HuH-7 (cell line): ENCODE measurements around the gene DHX40.
"Not testable (repeated sequence)": the region's sequence is repeated elsewhere in the genome, so short reads cannot be mapped to it uniquely, and the experiment has no call there.

Source experiments
- DNase-seq: peaks from one replicate; pipeline ENCODE4 v3.0.0; 2011; ENCODE audit warnings: low spot score

The DHX40 gene

DNA sequence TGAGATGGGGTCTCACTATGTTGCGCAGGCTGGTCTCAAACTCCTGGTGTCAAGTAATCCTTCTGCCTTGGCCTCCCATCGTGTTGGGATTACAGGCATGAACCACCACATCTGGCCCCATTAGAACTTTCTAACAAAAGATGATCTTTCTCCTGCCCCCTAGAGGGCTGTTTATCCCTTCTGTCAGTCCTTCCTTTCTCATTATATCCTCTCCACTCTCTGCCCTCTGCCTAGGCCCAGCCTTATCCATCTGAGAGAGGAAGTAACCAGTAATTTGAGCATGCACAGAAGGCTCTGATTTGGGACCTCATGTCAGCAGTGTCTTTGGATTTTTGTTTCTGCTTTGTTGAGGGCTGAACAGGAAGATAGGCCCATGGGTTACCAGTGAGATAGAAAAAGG, 4.4 kb upstream of the DHX40 start:
- peak; percentile 70 for DNase-seq

DNA sequence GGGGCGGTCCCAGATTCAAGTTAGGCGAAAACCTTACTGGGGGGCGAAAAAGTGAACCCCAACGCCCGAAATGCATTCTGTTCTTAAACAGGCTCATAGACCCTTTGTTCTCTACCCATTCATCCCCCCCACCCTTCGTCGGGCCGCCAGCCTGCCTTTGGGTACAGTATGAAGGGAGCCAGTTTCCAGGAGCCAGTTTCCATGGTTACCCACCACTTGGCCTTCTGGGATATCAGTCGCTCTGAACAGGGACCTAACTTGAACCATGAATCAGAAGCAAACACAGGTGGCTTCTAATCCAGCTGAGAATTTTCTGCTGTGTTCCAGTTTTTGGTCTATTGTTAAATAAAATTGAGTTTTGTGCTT, 532 bp downstream of the DHX40 start:
- peak; percentile 77 for DNase-seq

DNA sequence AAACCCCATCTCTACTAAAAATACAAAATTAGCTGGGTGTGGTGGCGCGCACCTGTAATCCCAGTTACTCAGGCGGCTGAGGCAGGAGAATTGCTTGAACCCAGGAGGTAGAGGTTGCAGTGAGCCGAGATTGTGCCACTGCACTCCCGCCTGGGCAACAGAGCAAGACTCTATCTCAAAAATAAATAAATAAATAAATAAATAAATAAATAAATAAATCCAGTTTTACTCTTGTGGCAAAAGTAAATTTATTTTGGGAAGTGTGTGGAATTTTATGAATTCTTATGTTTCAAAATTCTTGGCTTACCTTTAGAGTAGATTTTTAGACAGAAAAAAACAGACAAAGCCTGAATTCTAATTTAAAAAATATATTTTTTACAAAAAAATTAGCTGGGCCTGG, 3.7 kb downstream of the DHX40 start:
- not testable (repeated sequence) for DNase-seq

DNA sequence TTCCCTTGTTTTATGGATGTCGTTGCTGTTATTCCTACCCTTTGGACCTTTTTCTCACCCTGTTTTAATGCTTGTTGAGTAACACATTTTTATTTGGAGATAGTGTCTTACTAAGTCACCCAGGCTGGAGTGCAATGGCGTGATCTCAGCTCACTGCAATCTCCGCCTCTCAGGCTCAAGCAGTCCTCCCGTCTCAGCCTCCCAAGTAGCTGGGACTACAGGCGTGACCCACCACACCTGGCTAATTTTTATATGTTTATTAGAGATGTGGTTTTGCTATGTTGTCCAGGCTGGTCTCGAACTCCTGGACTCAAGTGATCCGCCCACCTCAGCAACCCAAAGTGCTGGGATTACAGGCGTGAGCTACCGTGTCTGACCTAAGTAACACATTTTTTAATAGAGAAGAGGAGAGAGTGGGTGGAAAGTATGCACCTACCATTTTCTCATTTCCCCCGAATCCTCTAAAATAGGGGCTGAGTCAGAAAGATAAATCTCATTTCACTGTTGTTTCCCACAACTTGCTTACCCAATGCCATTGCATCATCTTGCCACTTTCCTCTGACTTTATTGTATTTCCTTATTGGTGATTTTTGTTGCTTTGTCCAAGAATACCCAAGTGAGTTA, 7.0 kb downstream of the DHX40 start:
- no peak for DNase-seq

DNA sequence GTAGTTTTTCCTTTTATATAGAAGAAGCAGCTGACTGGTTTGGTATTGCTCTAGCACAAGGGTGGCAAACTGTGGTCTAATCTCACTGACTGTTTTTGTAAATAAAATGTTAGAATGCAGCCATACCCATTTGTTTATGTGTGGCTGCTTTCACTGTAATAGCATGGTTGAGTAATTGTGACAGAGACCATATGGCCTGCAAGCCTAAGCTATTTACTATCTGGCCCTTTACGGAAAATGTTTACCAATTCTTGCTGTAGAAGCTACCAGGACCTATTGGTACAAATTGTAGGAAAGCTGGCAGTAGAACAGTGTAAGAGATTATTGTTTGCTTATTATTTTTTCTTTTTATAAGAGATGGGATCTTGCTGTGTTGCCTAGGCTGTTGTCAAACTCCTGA, 18.8 kb downstream of the DHX40 start:
- not testable (repeated sequence) for DNase-seq

DNA sequence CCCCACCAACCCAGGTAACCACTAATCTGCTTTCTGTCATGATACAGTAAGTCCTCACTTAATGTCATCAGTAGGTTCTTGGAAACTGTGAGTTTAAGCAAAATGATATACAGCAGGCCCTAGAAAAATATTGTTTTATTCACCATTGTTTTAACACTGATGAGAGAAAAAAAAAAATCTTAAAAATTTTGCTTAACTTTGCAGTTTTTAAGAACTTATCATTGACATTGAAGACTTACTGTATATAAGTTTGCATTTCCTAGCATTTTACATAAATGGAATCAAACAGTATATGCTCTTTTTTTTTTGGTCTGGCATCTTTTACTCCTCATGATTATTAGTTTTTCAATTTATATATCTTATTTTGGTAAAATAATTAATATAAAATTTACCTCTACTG, 34.8 kb downstream of the DHX40 start:
- no peak for DNase-seq

DNA sequence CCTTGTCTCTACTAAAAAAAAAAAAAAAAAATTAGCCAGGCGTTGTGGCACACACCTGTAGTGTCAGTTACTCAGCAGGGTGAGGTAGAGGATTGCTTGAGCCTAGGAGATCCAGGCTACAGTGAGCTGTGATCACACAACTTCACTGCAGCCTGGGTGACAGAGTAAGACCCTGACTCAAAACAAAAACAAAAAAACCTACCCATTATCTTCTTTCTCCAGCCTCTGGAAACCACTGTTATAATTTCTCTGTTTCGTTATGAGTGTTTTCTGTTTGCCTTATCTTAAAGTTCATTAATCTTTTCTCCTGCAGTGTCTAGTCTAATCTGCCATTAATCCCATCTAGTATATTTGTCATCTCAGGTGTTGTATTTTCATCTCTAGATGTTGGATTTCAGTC, 35.7 kb downstream of the DHX40 start:
- DNase-seq = no peak

DNA sequence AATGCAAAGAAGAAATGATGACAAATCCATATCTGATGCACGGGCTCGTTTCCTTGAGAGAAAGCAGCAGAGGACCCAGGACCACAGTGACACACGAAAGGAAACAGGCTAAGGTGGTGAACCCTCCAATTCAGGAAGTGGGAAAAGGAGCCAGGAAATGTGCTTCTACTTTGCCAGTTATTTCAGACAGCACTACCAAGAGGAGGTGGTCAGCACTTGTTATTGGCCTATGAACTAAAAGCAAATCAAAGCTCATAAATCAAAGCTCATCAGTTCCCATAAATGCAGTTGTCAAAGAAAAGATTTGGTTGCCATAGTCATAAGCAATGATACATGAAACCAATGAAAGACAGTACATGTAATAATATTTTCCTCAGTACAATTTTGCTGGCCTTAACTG, 41.7 kb downstream of the DHX40 start:
- DNase-seq = no peak

DNA sequence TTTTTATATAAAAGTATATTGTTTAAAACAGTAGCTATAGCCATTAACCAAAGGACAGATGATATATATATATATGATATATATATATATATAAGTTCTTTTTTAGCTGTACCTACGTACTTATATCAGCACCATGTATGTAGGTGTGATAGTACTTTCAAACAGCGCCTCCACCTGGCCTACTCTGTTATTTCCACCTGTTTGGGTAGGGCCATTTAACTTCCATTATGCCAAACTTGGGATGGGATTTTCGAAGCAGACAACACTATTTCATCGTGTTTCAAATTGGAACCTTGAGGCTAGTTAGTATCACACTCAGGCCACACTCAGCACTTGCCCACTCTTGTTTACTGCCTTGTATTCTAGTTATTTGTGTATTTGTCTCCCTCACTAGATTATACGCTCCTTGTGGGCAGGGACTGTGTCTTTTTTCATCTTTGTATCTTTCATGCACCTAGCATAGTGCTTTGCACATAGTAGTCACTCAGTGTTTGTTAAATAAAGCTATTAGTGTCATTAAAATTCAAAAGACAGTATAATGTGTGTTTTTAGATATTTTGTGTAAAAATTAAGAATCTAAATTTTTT, 42.5 kb downstream of the DHX40 start:
- peak; percentile 8 for DNase-seq

DNA sequence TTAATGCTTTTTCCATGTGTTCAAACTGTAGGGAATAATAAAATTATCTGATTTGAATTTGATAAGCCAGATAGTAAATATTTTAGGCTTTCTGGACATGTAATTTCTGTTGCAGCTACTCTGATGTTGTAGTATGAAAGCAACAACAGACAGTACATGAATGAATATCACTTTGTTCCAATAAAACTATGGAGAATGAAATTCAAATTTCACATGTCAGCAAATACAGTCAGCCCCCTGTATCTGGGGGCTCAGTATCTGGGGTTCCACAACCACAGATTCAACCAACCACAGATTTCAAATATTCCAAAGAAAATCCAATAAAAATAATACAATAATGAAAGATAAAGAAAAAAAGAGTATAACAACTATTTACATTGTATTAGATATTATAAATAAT, 46.1 kb downstream of the DHX40 start:
- no peak for DNase-seq

DNA sequence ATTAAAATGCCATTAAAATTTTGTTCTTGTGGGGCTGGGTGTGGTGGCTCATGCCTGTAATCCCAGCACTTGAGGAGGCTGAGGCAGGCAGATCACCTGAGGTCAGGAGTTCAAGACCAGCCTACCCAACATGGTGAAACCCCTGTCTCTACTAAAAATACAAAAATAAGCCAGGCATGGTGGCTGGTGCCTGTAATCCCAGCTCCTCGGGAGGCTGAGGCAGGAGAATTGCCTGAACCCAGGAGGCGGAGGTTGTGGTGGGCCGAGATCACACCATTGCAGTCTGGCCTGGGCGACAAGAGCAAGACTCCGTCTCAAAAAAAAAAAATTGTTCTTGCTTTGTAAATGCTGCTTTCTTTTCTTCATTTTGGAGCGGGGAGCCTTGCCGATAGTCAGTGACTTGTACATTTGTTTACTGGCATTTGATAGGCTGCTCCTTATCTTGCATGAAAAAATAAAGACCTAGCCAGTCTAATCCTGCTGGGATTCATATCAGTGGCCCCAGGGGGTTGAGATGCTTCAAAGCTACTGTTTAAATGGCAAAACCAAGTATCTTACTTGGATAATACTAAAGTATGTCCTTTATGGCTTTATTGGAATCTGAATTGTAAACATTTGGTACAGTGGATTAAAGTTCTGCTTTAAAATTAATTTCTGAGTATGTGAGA, 51.0 kb downstream of the DHX40 start:
- no peak for DNase-seq

DNA sequence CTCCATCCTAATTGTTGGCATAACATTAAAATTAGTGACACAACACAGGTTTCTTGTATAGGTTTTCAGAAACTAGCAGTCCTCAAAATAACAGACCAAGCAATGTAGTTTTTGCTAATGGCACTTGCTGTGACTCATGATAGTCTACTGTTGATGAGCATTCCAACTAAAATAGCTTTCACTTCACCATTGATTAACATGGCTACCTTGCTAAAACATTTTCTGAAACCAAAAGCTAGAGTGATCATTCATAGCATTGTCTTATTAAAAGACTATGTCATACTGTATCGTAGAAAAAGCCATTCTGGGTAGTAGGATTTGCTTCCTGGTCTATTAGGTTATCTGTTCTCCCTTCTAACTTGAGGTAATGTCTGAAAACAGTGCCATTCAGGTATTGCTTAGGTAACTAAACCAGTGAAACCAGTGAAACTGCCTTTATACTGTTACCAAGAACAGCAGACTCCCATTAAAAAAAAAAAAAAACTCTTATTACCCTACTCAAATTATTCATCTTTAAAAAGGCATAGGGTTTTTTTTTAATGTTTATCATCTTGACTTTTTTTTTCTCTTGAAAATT, 51.8 kb downstream of the DHX40 start:
- DNase-seq = no peak

DNA sequence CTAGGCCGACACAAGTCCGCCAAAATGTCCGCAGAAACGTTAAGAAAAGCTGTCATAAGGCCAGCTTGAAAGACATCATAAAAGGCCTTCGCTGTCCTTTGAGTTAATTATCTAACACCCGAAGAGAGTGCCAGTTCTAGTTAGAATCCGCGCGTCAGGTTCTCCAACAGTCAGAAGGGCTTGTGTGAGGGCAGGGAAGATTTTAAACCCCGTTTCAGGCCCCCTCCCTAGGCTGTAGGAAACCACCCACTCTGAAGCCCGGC, 53.6 kb downstream of the DHX40 start:
- DNase-seq = no peak

DNA sequence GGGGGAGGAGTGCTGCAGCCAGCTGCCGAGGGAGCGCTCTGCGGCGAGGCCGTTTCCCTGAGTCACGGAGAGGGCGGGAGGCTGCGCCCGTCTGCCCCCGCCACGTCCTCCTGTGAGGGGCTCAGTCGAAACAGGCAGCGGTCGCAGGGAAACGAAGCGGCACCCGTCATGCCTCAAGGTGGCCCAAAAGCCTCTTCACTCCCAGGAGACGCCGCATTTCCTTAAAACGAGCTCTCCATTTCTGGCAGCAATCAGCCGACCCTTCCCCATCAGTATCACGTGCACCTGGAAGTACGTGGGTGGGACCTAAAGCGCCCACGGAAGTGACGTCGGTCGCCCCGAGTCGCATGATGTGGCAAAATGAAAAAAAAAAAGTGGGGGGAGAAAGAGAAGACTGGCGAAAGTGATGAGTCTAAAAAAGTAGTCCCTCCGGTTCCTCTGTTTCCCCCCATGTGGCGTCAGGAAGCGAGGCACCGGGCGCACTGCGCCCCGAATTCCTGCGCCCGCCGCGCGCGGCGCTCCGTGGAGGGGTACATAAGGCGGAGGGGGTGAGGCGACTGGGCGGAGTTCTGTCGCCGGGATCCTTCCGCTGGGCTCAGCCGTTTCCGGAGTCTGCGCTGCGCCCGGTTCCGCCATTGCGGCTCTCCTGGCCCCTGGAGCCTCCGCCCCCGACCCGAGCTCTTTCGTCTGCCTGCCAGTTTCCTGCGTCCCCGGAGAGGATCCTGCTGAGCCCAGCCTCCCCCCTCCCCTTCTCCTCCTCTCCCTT, 54.1 kb downstream of the DHX40 start, which contains the start of gene CLTC:
Gene CLTC (plus strand): TSS at position 598 of the 766 bp plus-strand sequence. CDS start 237 bp downstream, outside the sequence.
- DNase-seq = peak; percentile 87

DNA sequence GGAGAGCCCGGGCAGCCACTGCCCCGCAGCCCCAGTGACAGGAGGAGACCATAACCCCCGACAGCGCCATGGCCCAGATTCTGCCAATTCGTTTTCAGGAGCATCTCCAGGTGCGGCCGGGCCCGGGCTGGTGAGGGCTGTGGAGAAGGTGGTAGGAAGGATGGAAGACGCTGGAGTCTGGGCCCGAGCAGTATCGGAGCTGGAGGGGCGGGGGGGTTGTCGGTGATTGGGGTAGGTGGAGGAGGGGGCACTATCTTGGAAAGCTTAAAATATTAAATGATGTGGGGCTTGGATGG, 54.6 kb downstream of the DHX40 start:
- DNase-seq = no peak

DNA sequence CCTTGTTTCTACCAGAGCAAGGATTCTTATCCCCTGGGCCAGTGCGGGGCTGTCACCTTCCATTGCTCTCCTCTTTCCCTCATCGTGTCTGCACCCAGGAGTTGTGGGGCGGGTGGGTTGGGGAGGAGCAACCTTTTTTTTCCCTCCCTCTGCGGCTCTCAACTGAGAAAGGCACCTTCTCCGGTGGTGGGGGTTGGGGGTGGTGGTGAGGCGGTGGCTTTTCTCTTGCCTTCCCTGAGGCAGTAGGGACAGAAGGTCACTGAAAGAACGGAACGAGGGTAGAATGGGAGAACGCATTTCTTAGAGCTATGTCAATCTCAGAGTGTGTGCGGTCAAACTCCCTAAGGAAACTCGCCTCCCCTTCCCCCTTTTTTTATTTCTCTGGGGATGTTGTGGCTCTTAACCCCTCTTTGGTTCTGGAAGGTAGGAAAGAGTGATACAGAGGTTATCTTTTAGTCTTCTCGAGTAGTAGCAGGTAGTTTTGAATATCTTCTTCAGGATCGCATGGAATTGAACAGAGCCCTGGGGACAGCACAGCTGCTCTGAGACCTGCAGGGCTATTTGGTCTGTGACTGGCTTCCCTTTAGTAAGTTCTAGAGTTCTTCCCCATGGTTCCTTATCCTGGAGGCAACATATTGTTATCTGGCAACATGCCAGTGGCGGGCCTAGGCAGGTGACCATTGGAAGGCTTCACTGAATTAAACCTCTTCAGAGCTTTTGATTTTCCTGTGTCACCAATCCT, 55.3 kb downstream of the DHX40 start:
- DNase-seq = peak; percentile 34

DNA sequence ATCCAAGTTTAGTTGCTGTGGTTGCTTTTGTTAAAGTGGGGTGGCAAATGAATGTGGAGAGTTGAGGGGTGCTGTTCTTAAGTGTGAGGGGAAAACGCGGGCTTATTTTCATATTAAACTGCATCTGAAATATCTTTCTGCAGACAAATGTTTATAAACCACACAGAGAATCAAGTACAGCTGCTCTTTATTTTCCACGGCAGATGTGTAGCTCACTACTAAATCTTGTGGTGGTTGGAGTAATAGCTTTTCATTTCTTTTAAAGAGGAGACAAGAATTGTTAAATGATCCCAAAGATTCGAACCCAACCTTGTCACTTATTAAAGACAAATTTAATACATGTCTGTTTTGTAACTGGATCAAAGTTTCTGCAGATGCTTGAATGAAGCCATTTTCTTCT, 56.4 kb downstream of the DHX40 start:
- no peak for DNase-seq

DNA sequence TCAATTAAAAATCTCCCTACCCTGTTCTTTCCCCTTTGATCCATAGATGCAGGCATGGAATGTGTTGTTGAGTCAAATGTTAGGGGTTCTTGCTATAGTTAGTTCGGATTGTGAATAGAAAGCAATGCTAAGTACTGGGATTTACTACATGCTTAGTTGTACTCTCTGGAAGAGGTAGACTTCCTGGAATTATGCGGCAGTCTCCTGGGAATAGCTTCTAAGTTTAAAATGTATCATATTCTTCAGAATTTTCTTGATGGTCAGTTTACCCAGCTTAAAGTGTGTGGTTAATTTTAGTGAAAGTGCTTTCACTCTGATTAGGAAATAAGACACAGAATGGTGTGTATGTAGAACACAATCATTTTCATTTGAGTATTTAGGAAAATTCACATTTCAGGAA, 57.7 kb downstream of the DHX40 start:
- DNase-seq = no peak

DNA sequence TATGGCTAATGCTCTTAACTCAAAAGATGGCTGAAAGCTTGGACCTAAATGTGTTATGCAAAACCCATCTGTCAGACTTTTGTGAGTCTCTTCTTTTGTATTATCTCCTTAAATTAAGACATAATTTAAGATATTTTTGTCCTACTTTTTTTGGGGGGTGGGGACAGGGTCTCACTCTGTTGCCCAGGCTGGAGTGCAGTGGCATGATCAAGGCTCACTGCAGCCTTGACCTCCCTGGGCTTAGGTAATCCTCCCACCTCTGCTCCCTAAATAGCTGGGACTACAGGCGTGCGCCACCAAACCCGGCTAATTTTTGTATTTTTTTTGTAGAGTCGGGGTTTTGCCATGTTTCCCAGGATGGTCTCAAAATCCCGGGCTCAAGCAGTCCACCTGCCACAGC, 61.3 kb downstream of the DHX40 start:
- no peak for DNase-seq

DNA sequence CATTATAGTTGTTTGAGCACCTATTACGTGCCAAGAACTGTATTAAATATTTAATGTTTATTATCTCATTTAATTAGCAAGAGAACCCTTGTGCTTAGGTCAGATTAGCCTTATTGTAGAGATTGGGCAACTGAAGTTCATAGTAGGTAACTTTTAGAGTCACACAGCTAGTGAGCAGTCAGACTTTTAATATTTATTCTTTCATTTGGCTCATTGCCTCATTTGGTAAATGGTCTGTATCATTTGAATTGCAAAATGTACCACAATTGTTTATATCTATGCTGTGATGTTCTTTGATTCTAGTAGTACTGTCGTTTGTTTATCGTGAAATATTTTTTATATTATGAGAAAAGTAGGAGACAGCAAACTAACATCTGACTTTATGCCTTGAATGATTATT, 61.9 kb downstream of the DHX40 start:
- no peak for DNase-seq

DNA sequence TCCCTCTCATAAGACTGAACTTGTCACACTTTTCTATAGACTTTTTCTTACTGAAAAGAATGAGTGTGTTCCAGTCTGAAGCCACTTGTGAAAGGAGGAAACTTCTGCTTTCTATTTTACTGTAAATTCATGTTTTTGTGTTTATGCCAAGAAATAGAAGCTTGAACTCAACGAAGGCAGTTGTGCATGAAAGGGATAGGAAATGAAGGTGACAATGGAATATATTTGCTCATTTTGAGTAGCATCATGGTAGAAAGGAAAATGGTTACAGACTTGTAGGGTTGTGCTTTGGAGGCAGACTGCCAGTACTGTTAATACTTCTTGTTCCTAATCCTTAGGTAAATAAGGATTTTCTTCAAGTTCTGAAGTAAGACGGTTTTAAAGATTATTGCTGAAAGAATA, 62.4 kb downstream of the DHX40 start:
- no peak for DNase-seq

DNA sequence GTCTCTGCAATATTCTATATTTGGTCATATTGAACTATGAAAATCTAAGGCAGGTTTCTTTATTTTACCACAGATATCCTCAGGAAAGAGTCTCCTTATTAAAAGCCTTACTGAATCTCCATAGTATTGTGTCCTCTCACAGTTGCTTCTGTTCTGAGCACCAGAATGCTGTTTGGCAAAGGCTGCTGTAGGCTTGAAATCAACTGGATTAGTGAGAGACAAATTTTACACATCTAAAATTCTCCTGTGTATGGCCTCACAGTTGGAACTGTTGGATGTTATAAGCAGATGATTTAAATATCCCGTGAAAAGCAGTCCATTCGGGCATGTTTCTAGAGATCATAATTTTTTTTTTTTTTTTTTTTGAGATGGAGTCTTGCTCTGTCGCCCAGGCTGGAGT, 63.8 kb downstream of the DHX40 start:
- DNase-seq = no peak
